DND-41 (cell line): ENCODE data around the gene SMAD6.

Source experiments
- ATAC-seq: fragments of 200-7000 bp; cut with Tn5 transposase; 3 replicates; pipeline ENCODE4 v1.9.1; 2021; ENCODE audit warnings: low read depth; ENCODE audit not compliant: insufficient read depth
- DNase-seq: peaks from one replicate; pipeline ENCODE4 v3.0.0-alpha.2; 2020
- H2AFZ ChIP-seq: 2 replicates; pipeline ENCODE4 v1.6.0; 2012; ENCODE audit warnings: low read depth, low read length
- H3K27ac ChIP-seq: 2 replicates; pipeline ENCODE4 v1.5.1; 2012; ENCODE audit warnings: low read length, inconsistent platforms
- H3K27me3 ChIP-seq: fragments of 200-600 bp; sonication (generic); 2 replicates; pipeline ENCODE4 v1.6.0; 2012; ENCODE audit warnings: low read length, mild to moderate bottlenecking, inconsistent platforms; ENCODE audit not compliant: insufficient read depth, poor library complexity
- H3K36me3 ChIP-seq: 2 replicates; pipeline ENCODE4 v1.5.1; 2012; ENCODE audit warnings: low read length, inconsistent platforms; ENCODE audit not compliant: insufficient read depth
- H3K4me1 ChIP-seq: 2 replicates; pipeline ENCODE4 v1.5.1; 2012; ENCODE audit warnings: mild to moderate bottlenecking, low read length; ENCODE audit not compliant: insufficient read depth
- H3K4me2 ChIP-seq: 2 replicates; pipeline ENCODE4 v1.6.0; 2012; ENCODE audit warnings: mild to moderate bottlenecking, moderate library complexity, low read length, inconsistent platforms; ENCODE audit not compliant: insufficient read depth
- H3K4me3 ChIP-seq, 2 experiments: fragments of 200-600 bp in 1 of 2; shearing (Covaris generic) in 1 of 2; 2 replicates each; pipeline ENCODE4 v1.5.1; 2012 to 2016; ENCODE audit warnings: inconsistent platforms in 2 of 2, low read length in 2 of 2, mild to moderate bottlenecking in 2 of 2, low read depth in 1 of 2, moderate library complexity in 1 of 2
- H3K79me2 ChIP-seq: 2 replicates; pipeline ENCODE4 v1.6.0; 2012; ENCODE audit warnings: low read length, inconsistent platforms; ENCODE audit not compliant: insufficient read depth
- H3K9ac ChIP-seq: 2 replicates; pipeline ENCODE4 v1.6.0; 2012; ENCODE audit warnings: low read depth, mild to moderate bottlenecking, inconsistent platforms, low read length, moderate library complexity
- H3K9me3 ChIP-seq: 2 replicates; pipeline ENCODE4 v1.5.1; 2012; ENCODE audit warnings: low read length, moderate library complexity, mild to moderate bottlenecking, inconsistent platforms; ENCODE audit not compliant: insufficient read depth, severe bottlenecking
- H4K20me1 ChIP-seq: 2 replicates; pipeline ENCODE4 v1.6.0; 2012; ENCODE audit warnings: low read length; ENCODE audit not compliant: insufficient read depth
- EZH2 ChIP-seq: IDR thresholded peaks from 3 replicates; pipeline ENCODE4 v1.6.1; 2012; ENCODE audit warnings: borderline replicate concordance, low read depth, mild to moderate bottlenecking, moderate library complexity, low read length, inconsistent platforms; ENCODE audit not compliant: severe bottlenecking
- TF ChIP-seq, protein P1 (sequence below): IDR thresholded peaks from 2 replicates; pipeline ENCODE4 v1.5.1; 2012; ENCODE audit warnings: borderline replicate concordance, low read length, moderate library complexity, mild to moderate bottlenecking; ENCODE audit not compliant: poor library complexity, severe bottlenecking; ENCODE audit errors: extremely low read depth

Gene SMAD6

DNA sequence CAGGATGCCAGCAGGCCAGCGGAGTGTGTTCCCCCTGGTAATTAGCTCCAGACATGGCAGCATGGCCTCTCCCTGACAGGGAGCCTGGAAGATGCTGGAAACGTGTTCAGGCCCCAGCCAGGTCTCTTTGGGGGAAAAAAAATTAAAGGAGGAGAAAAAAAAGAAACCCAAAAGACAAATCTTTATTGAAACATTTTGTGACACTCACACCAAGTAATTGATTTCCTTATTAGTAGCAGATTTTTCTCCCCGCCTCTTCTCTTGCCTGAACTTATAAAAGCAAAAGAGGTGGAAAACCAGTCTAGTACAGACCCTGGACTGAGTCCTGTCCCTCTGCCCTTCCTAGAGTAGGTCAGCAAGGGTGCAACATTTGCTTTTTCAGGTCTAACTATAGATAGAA, 42.7 kb upstream of the SMAD6 start:
- no peaks in the 10 kb centered on the region for H4K20me1 ChIP-seq
- no peaks in the 10 kb centered on the region for H3K27me3 ChIP-seq
- no peak overlapping the region for H3K27ac ChIP-seq
- H3K4me2 ChIP-seq: no peak overlapping the region
- H3K79me2 ChIP-seq: no peaks in the 10 kb centered on the region
- no peak overlapping the region for H2AFZ ChIP-seq
- no peak for DNase-seq
- no peaks in the 10 kb centered on the region for H3K9me3 ChIP-seq
- TF ChIP-seq, protein P1, sequence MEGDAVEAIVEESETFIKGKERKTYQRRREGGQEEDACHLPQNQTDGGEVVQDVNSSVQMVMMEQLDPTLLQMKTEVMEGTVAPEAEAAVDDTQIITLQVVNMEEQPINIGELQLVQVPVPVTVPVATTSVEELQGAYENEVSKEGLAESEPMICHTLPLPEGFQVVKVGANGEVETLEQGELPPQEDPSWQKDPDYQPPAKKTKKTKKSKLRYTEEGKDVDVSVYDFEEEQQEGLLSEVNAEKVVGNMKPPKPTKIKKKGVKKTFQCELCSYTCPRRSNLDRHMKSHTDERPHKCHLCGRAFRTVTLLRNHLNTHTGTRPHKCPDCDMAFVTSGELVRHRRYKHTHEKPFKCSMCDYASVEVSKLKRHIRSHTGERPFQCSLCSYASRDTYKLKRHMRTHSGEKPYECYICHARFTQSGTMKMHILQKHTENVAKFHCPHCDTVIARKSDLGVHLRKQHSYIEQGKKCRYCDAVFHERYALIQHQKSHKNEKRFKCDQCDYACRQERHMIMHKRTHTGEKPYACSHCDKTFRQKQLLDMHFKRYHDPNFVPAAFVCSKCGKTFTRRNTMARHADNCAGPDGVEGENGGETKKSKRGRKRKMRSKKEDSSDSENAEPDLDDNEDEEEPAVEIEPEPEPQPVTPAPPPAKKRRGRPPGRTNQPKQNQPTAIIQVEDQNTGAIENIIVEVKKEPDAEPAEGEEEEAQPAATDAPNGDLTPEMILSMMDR: no peak
- TF ChIP-seq EZH2: no peak
- no peak for ATAC-seq
- no peaks in the 10 kb centered on the region for H3K4me1 ChIP-seq
- no peaks in the 10 kb centered on the region for H3K36me3 ChIP-seq
- no peak overlapping the region for H3K9ac ChIP-seq
- no peak overlapping the region for H3K4me3 ChIP-seq

DNA sequence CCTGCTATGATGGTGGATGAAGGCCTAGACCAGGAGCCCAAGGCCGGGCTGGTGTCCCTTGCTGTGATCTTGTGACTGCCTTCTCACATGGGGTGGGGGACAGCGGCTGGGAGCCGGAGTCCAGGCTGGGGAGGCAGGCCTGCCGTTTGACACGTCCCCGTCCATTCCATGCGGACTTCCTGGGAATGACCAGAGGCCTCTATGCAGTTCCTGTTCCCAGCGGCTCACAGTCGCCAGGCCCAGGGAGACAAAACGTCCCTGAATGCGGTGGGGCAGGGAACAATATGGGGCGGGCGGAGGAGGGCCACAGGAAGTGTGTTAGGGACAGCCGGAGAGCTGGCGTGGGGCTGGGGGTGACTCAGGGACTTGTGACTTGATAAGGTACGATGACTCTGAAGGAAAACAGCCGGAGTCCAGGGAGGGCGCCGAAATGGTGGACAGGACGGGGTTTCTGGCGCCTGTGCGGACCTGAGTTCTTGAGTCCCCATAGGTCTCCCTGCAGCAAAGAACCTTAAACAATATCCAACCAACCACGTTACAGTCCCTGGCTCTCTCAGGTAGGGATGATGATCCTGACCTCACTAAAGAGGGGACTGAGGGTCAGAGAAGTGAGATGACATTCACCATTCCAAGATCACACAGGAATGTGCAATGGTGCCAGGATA, 40.5 kb upstream of the SMAD6 start:
- Histone ChIP-seq H3K4me2 (no peak overlapping the region), H3K4me1 (no peaks in the 10 kb centered on the region), H3K36me3 (no peaks in the 10 kb centered on the region), H3K27ac (no peak overlapping the region), H3K9ac (no peak overlapping the region), H3K4me3 (no peak overlapping the region), H3K27me3 (no peaks in the 10 kb centered on the region), H3K9me3 (no peaks in the 10 kb centered on the region), H2AFZ (no peak overlapping the region), H3K79me2 (no peaks in the 10 kb centered on the region), H4K20me1 (no peaks in the 10 kb centered on the region)
- DNase-seq (no peak), ATAC-seq (no peak)
- no peak for TF ChIP-seq EZH2
- TF ChIP-seq, protein P1: no peak

GRCh38 chr15:66662522-66662921, 39.5 kb upstream of the SMAD6 start:
- no peak for TF ChIP-seq EZH2
- TF ChIP-seq, protein P1: no peak
- DNase-seq (no peak), ATAC-seq (no peak)
- Histone ChIP-seq H2AFZ (no peak overlapping the region), H3K36me3 (no peaks in the 10 kb centered on the region), H3K4me2 (no peak overlapping the region), H4K20me1 (no peaks in the 10 kb centered on the region), H3K27me3 (no peaks in the 10 kb centered on the region), H3K4me1 (no peaks in the 10 kb centered on the region), H3K27ac (no peak overlapping the region), H3K4me3 (no peak overlapping the region), H3K9me3 (no peaks in the 10 kb centered on the region), H3K79me2 (no peaks in the 10 kb centered on the region), H3K9ac (no peak overlapping the region)

DNA sequence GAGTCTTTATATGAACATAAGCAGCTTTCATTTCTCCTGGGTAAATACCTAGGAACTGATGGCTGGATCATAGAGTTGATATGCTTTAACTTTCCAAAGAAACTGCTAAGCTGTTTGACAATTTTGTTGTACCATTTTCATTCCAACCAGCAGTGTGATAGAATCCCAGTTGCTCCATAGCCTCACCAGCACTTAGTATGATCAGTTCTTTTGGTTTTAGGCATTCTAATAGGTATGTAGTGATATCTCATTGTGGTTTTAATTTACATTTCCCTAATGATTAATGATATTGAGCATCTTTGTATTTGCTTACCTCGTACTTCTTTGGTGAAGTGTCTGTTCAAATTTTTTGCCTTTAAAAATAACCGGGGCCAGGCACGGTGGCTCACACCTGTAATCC, 38.4 kb upstream of the SMAD6 start:
- no peak overlapping the region for H3K4me2 ChIP-seq
- DNase-seq: no peak
- no peaks in the 10 kb centered on the region for H3K79me2 ChIP-seq
- H2AFZ ChIP-seq: no peak overlapping the region
- H3K36me3 ChIP-seq: no peaks in the 10 kb centered on the region
- H3K9me3 ChIP-seq: peaks cover 3% of the 10 kb centered on the region
- ATAC-seq: no peak
- no peak overlapping the region for H3K27ac ChIP-seq
- no peaks in the 10 kb centered on the region for H3K4me1 ChIP-seq
- no peaks in the 10 kb centered on the region for H3K27me3 ChIP-seq
- no peak overlapping the region for H3K4me3 ChIP-seq
- TF ChIP-seq, protein P1: no peak
- no peak for TF ChIP-seq EZH2
- H4K20me1 ChIP-seq: no peaks in the 10 kb centered on the region
- no peak overlapping the region for H3K9ac ChIP-seq
